Esophagus muscularis mucosa (tissue), 4 donors: ENCODE measurements around the gene ZNF83.

Experiments used
- EP300 ChIP-seq: sonication (generic); formaldehyde crosslinking; IDR thresholded peaks from one replicate; pipeline ENCODE4 v1.6.1; 2017; ENCODE audit warnings: antibody characterized with exemption
- POLR2A ChIP-seq: fragments of 450-650 bp; IDR thresholded peaks from one replicate; pipeline ENCODE4 v1.6.1; 2017; ENCODE audit warnings: antibody characterized with exemption, moderate library complexity, mild to moderate bottlenecking, low read depth
- POLR2AphosphoS5 ChIP-seq, 2 donors: sonication (generic); formaldehyde crosslinking; IDR thresholded peaks; one replicate each; pipeline ENCODE4 v1.6.1; 2017; ENCODE audit warnings: antibody characterized with exemption in 2 of 2
- TF ChIP-seq, protein P1 (sequence below), 3 experiments: fragments of 200-600 bp in 2 of 3; fragments of 450-650 bp in 1 of 3; sonication (generic) in 2 of 3; IDR thresholded peaks; one replicate each; pipeline ENCODE4 v1.5.1; 2017 to 2019; ENCODE audit warnings: antibody characterized with exemption in 3 of 3, mild to moderate bottlenecking in 2 of 3, moderate library complexity in 1 of 3

DNA sequence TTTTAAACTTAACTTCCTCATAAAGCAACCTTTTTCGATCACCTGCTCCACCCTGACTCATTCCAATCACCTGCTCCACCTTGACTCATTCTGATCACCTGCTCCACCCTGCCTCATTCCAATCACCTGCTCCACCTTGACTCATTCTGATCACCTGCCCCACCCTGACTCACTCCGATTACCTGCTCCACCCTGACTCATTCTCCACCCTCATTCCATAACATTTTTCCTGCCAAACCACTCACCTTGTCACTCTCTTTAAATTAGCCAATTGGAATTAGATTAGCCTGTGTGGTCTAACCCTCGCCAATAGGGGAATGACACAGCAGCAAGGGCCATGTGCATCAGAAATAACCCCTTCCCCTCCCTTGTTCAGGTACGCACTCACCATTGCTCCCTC is 31.9 kb upstream of the ZNF83 start:
- TF ChIP-seq, protein P1, sequence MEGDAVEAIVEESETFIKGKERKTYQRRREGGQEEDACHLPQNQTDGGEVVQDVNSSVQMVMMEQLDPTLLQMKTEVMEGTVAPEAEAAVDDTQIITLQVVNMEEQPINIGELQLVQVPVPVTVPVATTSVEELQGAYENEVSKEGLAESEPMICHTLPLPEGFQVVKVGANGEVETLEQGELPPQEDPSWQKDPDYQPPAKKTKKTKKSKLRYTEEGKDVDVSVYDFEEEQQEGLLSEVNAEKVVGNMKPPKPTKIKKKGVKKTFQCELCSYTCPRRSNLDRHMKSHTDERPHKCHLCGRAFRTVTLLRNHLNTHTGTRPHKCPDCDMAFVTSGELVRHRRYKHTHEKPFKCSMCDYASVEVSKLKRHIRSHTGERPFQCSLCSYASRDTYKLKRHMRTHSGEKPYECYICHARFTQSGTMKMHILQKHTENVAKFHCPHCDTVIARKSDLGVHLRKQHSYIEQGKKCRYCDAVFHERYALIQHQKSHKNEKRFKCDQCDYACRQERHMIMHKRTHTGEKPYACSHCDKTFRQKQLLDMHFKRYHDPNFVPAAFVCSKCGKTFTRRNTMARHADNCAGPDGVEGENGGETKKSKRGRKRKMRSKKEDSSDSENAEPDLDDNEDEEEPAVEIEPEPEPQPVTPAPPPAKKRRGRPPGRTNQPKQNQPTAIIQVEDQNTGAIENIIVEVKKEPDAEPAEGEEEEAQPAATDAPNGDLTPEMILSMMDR (IDR thresholded peaks at IDR 0.05): no peak
- no peak for TF ChIP-seq EP300
- TF ChIP-seq POLR2A: no peak
- TF ChIP-seq POLR2AphosphoS5 (IDR thresholded peaks at IDR 0.05): no peak
